NT2/D1 (cell line): ENCODE data around the gene ARHGAP28.

Source experiments
- YY1 ChIP-seq: IDR thresholded peaks from 2 replicates; pipeline ENCODE4 v1.6.1; 2011; ENCODE audit not compliant: insufficient read length, insufficient read depth
- ZNF274 ChIP-seq: IDR thresholded peaks from 2 replicates; pipeline ENCODE4 v1.6.1; 2011; ENCODE audit warnings: mild to moderate bottlenecking, low read depth, low read length

GRCh38 chr18:6711467-6711866 lies 18.0 kb upstream of the ARHGAP28 start:
- TF ChIP-seq ZNF274 (no peak), YY1 (no peak)
